PC-9 (cell line): ENCODE data around the gene EZR. TPM values are rescaled to one million over a fixed set of nuclear protein-coding genes. Genes with fewer than 3 reads are reported as not detected.

Experiments
- BruUV-seq: library from RNA; stranded (reverse); fragments of 400-500 nt; replicated peaks from 2 replicates; lab custom pipeline; 2021; lab: Mats Ljungman, UMichigan
- CTCF ChIA-PET: fragments of 300-600 bp; sonication (Branson Sonifier 250); formaldehyde crosslinking; loops from one replicate; lab custom pipeline; 2022; ENCODE audit warnings: antibody characterized with exemption; lab: Charles Lee
- POLR2A ChIA-PET: fragments of 300-600 bp; sonication (Branson Sonifier 250); formaldehyde crosslinking; loops from one replicate; lab custom pipeline; 2022; ENCODE audit warnings: antibody characterized with exemption; ENCODE audit not compliant: unreplicated experiment; lab: Charles Lee
- DNase-seq, 2 experiments: peaks; one replicate each; pipeline versions ENCODE4 v3.0.0 to v3.0.0-alpha.2; 2015 to 2022; ENCODE audit warnings: mixed read lengths in 1 of 2
- H2AFZ ChIP-seq: fragments of 200-600 bp; sonication (generic); 2 replicates; pipeline ENCODE4 v1.8.1; 2017; ENCODE audit warnings: antibody characterized with exemption
- H3F3A ChIP-seq: fragments of 200-600 bp; sonication (generic); 2 replicates; pipeline ENCODE4 v1.8.1; 2017; ENCODE audit warnings: antibody characterized with exemption, mild to moderate bottlenecking, low read depth; ENCODE audit not compliant: insufficient read depth
- H3K27ac ChIP-seq: fragments of 200-600 bp; sonication (generic); 2 replicates; pipeline ENCODE4 v1.6.1; 2016; ENCODE audit warnings: mixed run types
- H3K27me3 ChIP-seq: fragments of 200-600 bp; sonication (generic); 2 replicates; pipeline ENCODE4 v1.6.1; 2016; ENCODE audit warnings: low read depth, mixed run types; ENCODE audit not compliant: insufficient read depth
- H3K36me3 ChIP-seq: fragments of 200-600 bp; sonication (generic); 2 replicates; pipeline ENCODE4 v1.6.1; 2016; ENCODE audit warnings: low read depth, mixed run types
- H3K4me1 ChIP-seq: fragments of 200-600 bp; sonication (generic); replicated peaks from 2 replicates; pipeline ENCODE4 v1.6.1; 2016; ENCODE audit warnings: mixed run types; ENCODE audit not compliant: insufficient read depth
- H3K4me2 ChIP-seq: fragments of 200-600 bp; sonication (generic); 2 replicates; pipeline ENCODE4 v1.6.1; 2017; ENCODE audit warnings: mixed run types
- H3K4me3 ChIP-seq: fragments of 200-600 bp; sonication (generic); 2 replicates; pipeline ENCODE4 v1.6.1; 2016; ENCODE audit warnings: mixed run types
- H3K79me2 ChIP-seq: fragments of 200-600 bp; sonication (generic); 2 replicates; pipeline ENCODE4 v1.6.1; 2017; ENCODE audit warnings: low read depth, mixed run types
- H3K9me2 ChIP-seq: fragments of 200-600 bp; sonication (generic); 2 replicates; pipeline ENCODE4 v1.8.1; 2017; ENCODE audit warnings: mild to moderate bottlenecking; ENCODE audit not compliant: insufficient read depth
- H3K9me3 ChIP-seq: fragments of 200-600 bp; sonication (generic); 2 replicates; pipeline ENCODE4 v1.8.1; 2016; ENCODE audit warnings: low read depth; ENCODE audit not compliant: insufficient read depth
- H4K20me1 ChIP-seq: fragments of 200-600 bp; sonication (generic); 2 replicates; pipeline ENCODE4 v1.8.1; 2017; ENCODE audit not compliant: insufficient read depth
- EZH2 ChIP-seq: fragments of 200-600 bp; sonication (generic); IDR thresholded peaks from 2 replicates; pipeline ENCODE4 v1.8.0; 2017; ENCODE audit warnings: antibody characterized with exemption, low read depth
- intact Hi-C: fragments of 100-400 bp; cut with micrococcal nuclease; formaldehyde crosslinking; loops from one replicate; pipeline ENCODE4 v1.10.0; 2022; ENCODE audit not compliant: unreplicated experiment
- total RNA-seq: library from RNA; stranded (reverse); gene quantifications from 2 replicates; pipeline ENCODE4 v1.2.3, GENCODE V29; 2021
- TF ChIP-seq, protein P1 (sequence below): fragments of 200-600 bp; sonication (generic); conservative IDR thresholded peaks from 2 replicates; pipeline ENCODE4 v1.6.1; 2017; ENCODE audit warnings: mixed run types, antibody characterized with exemption, mild to moderate bottlenecking, moderate library complexity

The EZR gene
- total RNA-seq, 1 experiment from 2014 or later = 240 TPM

DNA sequence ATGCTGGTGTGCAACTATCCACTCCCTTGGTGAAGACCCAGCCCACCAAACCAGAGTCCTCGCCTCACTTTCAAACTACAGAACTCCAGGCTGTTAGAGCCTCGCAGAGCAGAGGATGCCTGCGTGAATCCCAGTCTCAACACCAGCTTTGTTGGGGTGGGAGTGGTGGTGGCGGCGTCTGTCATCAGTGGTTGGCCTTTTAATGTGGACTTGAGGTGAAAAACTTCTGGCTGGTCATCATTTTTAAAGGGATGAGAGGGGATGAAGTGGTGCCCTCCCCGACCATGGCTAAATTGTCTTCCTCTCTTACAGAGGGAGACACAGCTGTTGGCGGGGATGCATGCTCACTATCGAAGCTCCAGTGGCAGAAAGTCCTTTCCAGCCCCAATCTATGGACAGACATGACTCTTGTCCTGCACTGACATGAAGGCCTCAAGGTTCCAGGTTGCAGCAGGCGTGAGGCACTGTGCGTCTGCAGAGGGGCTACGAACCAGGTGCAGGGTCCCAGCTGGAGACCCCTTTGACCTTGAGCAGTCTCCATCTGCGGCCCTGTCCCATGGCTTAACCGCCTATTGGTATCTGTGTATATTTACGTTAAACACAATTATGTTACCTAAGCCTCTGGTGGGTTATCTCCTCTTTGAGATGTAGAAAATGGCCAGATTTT lies 54.9 kb downstream of the EZR start:
- no peak overlapping the region for H3K4me2 ChIP-seq
- intact Hi-C loops = loop anchor here (10.0 kb wide), 1 partner anchor 60 kb away; no protein-coding TSS in a partner anchor
- H4K20me1 ChIP-seq = peaks cover 13% of the 10 kb centered on the region
- H3K4me1 ChIP-seq = peaks cover 12% of the 10 kb centered on the region
- no peak overlapping the region for H2AFZ ChIP-seq
- peak in 1 of 2 experiments; percentile 51 for DNase-seq
- peaks cover 90% of the 10 kb centered on the region for H3F3A ChIP-seq
- BruUV-seq = no TSS peak
- ChIA-PET POLR2A (interaction anchor here (0.7 kb wide), 1 partner anchor 39 kb away, joined by 3 read pairs; no protein-coding TSS in a partner anchor), CTCF (no interaction called here)
- no peak overlapping the region for H3K4me3 ChIP-seq
- peaks cover 44% of the 10 kb centered on the region for H3K36me3 ChIP-seq
- H3K27ac ChIP-seq = peak overlapping the region; percentile 86
- peaks cover 34% of the 10 kb centered on the region for H3K79me2 ChIP-seq
- H3K27me3 ChIP-seq = no peaks in the 10 kb centered on the region
- no peaks in the 10 kb centered on the region for H3K9me3 ChIP-seq
- TF ChIP-seq, protein P1, sequence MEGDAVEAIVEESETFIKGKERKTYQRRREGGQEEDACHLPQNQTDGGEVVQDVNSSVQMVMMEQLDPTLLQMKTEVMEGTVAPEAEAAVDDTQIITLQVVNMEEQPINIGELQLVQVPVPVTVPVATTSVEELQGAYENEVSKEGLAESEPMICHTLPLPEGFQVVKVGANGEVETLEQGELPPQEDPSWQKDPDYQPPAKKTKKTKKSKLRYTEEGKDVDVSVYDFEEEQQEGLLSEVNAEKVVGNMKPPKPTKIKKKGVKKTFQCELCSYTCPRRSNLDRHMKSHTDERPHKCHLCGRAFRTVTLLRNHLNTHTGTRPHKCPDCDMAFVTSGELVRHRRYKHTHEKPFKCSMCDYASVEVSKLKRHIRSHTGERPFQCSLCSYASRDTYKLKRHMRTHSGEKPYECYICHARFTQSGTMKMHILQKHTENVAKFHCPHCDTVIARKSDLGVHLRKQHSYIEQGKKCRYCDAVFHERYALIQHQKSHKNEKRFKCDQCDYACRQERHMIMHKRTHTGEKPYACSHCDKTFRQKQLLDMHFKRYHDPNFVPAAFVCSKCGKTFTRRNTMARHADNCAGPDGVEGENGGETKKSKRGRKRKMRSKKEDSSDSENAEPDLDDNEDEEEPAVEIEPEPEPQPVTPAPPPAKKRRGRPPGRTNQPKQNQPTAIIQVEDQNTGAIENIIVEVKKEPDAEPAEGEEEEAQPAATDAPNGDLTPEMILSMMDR = no peak
- TF ChIP-seq EZH2 = no peak
- no peaks in the 10 kb centered on the region for H3K9me2 ChIP-seq

DNA sequence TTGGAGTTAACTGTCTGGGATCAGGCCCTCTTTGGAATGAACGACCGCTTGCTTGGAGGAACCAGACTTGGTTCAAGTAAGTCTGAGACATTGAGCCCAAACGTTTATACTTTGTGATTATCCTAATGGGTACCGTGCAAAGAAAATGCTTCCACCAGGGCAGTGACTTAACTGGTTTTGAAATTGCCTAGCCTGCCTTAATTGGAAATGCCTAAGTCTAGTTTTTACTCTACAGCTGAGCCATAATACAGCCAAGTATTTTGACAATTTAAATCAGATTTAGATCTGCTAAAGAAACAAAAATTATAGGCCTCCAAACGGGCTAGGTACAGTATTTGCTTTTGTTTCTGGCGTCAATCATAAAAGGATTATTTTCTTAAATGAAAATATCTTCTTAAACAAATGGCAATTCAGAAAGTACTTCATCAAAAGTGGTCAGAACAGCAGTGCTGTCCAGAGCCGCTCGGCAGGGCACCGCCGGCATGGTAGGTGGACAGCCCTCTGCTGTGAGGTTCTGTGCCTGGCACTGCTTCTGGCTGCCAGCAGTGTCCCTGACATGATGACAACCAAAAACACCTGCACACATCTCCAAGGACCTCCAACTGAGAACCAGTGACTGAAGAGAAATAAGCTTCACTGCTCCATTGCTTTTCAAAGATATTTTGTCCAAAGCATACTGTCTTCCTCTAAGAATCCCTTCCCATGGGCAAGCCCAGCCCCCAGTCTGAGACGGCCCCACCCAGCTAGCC lies 55.6 kb downstream of the EZR start:
- TF ChIP-seq EZH2 = no peak
- TF ChIP-seq, protein P1 = no peak; the same call in 1 of the 2 replicates
- peak in 1 of 2 experiments; percentile 55 for DNase-seq
- Histone ChIP-seq H3K4me3 (no peak overlapping the region), H3F3A (peaks cover 83% of the 10 kb centered on the region), H3K9me3 (no peaks in the 10 kb centered on the region), H3K27me3 (no peaks in the 10 kb centered on the region), H3K79me2 (peaks cover 27% of the 10 kb centered on the region), H2AFZ (no peak overlapping the region), H3K9me2 (no peaks in the 10 kb centered on the region), H3K36me3 (peaks cover 37% of the 10 kb centered on the region), H3K4me1 (peaks cover 12% of the 10 kb centered on the region), H4K20me1 (0 out of 2 replicates have a peak, but pooled peaks cover 8% of the 10 kb centered on the region), H3K4me2 (no peak overlapping the region), H3K27ac (peak overlapping the region; percentile 86)
- ChIA-PET POLR2A (interaction anchor here (0.7 kb wide), 1 partner anchor 40 kb away, joined by 3 read pairs; no protein-coding TSS in a partner anchor), CTCF (no interaction called here)
- intact Hi-C loops = loop anchor here (10.0 kb wide), 1 partner anchor 59 kb away; no protein-coding TSS in a partner anchor
- BruUV-seq = no TSS peak

DNA sequence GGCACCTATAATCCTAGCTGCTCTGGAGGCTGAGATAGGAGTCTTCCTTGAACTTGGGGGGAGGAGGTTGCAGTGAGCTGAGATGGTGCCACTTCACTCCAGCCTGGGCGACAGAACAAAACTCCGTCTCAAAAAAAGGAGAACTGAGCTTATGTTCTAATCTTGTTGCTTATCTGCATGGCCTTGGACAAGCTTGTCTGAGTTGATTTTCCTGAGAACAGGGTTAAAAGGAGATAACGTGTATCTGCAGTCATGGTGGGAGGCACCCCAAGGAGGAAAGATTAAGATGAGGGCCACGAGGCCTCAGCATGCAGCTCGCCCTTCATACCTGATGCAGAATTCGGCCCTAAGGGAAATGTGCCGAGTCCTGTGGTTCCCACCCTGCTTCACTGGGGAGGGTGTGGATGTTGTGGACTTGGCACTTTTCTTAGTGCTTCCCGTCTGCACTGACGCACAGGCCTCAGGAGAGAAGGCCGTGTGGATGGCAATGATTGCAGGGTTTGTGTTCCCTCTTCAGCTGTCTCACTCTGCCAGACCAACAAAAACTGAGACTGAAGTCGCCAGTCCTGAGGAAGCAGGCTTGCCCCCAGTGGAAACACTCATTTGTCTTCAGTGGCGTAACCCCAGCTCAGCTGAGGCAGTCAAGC lies 56.3 kb downstream of the EZR start:
- H3F3A ChIP-seq = peaks cover 76% of the 10 kb centered on the region
- TSS peak; percentile 2 for BruUV-seq
- H3K79me2 ChIP-seq = peaks cover 20% of the 10 kb centered on the region; the same call in 1 of the 2 replicates
- no peak for TF ChIP-seq EZH2
- TF ChIP-seq, protein P1 = no peak
- H3K4me1 ChIP-seq = peaks cover 12% of the 10 kb centered on the region
- no peak for DNase-seq
- no peak overlapping the region for H3K4me3 ChIP-seq
- no peaks in the 10 kb centered on the region for H3K9me3 ChIP-seq
- CTCF ChIA-PET = interaction anchor here (0.6 kb wide), 1 partner anchor 25 kb away, joined by 3 read pairs; no protein-coding TSS in a partner anchor
- H3K27ac ChIP-seq = peak overlapping the region; percentile 86
- H3K27me3 ChIP-seq = no peaks in the 10 kb centered on the region
- 0 out of 2 replicates have a peak, but pooled peaks cover 1% of the 10 kb centered on the region for H4K20me1 ChIP-seq
- peaks cover 30% of the 10 kb centered on the region for H3K36me3 ChIP-seq
- no peaks in the 10 kb centered on the region for H3K9me2 ChIP-seq
- H2AFZ ChIP-seq = no peak overlapping the region
- no peak overlapping the region for H3K4me2 ChIP-seq
- POLR2A ChIA-PET = no interaction called here
- intact Hi-C loops = loop anchor here (10.0 kb wide), 1 partner anchor 58 kb away; no protein-coding TSS in a partner anchor
